ENCODE measurements around the gene ATP8A2. TPM values are rescaled to one million over a fixed set of nuclear protein-coding genes. Genes with fewer than 3 reads are reported as not detected.

The ATP8A2 gene
- total and polyA plus RNA-seq, 9 donors: 0.23 to 0.95 (median 0.35) TPM

- DNase-seq: no peak
- Histone ChIP-seq H3K4me1 (ENCODE audit: insufficient read depth) (peaks cover 5% of the 10 kb centered on the region), H3K4me3 (no peak overlapping the region), H3K36me3 (no peaks in the 10 kb centered on the region), H3K9me3 (no peaks in the 10 kb centered on the region), H3K27ac (no peak overlapping the region), H3K27me3 (no peaks in the 10 kb centered on the region)
- no peak for TF ChIP-seq EP300 (IDR thresholded peaks at IDR 0.05)
- no peak for TF ChIP-seq CTCF (IDR thresholded peaks at IDR 0.05)
- no peak for TF ChIP-seq POLR2A (IDR thresholded peaks at IDR 0.05)
- WGBS, 3 donors: 30 to 34% (median 31%) methylated on average over 19 to 20 of the region's 20 CpGs
- intact Hi-C loops (cut with DNase I): no loop called here
Observed at GRCh38 chr13:25371158-25371874, 458 bp upstream of the ATP8A2 start.

- no peak for DNase-seq
- Histone ChIP-seq H3K4me1 (ENCODE audit: insufficient read depth) (peaks cover 5% of the 10 kb centered on the region), H3K36me3 (no peaks in the 10 kb centered on the region), H3K9me3 (no peaks in the 10 kb centered on the region), H3K27ac (no peak overlapping the region), H3K4me3 (no peak overlapping the region), H3K27me3 (no peaks in the 10 kb centered on the region)
- WGBS, 3 donors: 8 to 20% (median 15%) methylated on average over 55 to 82 of the region's 82 CpGs
- TF ChIP-seq EP300 (IDR thresholded peaks at IDR 0.05): no peak
- TF ChIP-seq CTCF (IDR thresholded peaks at IDR 0.05): no peak
- no peak for TF ChIP-seq POLR2A (IDR thresholded peaks at IDR 0.05)
- intact Hi-C loops (cut with DNase I): no loop called here
Observed at GRCh38 chr13:25372284-25373081, 709 bp downstream of the ATP8A2 start.

GRCh38 chr13:25375727-25376358, 4.1 kb downstream of the ATP8A2 start:
- intact Hi-C loops (cut with DNase I): no loop called here

More at GRCh38 chr13:25375727-25376358, 4.1 kb downstream of the ATP8A2 start:
- Histone ChIP-seq H3K36me3 (no peaks in the 10 kb centered on the region), H3K4me1 (ENCODE audit: insufficient read depth) (peaks cover 5% of the 10 kb centered on the region), H3K4me3 (no peak overlapping the region), H3K27me3 (no peaks in the 10 kb centered on the region), H3K9me3 (no peaks in the 10 kb centered on the region), H3K27ac (no peak overlapping the region)
- TF ChIP-seq POLR2A (IDR thresholded peaks at IDR 0.05) (no peak), CTCF (IDR thresholded peaks at IDR 0.05) (peak in 1 of 3 donors; percentile 20)
- WGBS, 3 donors: 33 to 43% (median 38%) methylated on average over 9 of the region's 9 CpGs
- no peak for DNase-seq
